Germinal center (tissue), 1 donor: ENCODE measurements around the gene CCDC15.
"Not testable (repeated sequence)": the region's sequence is repeated elsewhere in the genome, so short reads cannot be mapped to it uniquely, and the experiment has no call there.

ENCODE experiments used
- DNase-seq: peaks from one replicate; pipeline ENCODE4 v3.0.0; 2012; ENCODE audit warnings: mixed read lengths, low spot score

Gene CCDC15

GRCh38 chr11:124941703-124942102, 12.3 kb upstream of the CCDC15 start:
- no peak for DNase-seq

GRCh38 chr11:124942466-124943253, 11.3 kb upstream of the CCDC15 start:
- no peak for DNase-seq

GRCh38 chr11:124943254-124943616, 10.8 kb upstream of the CCDC15 start:
- no peak for DNase-seq

GRCh38 chr11:124943741-124944140, 10.3 kb upstream of the CCDC15 start:
- DNase-seq: no peak

GRCh38 chr11:124944565-124944964, 9.4 kb upstream of the CCDC15 start:
- DNase-seq: no peak

- no peak for DNase-seq
These were observed 8.2 kb upstream of the CCDC15 start for GRCh38 chr11:124945826-124946225.

- no peak for DNase-seq
These were observed 7.3 kb upstream of the CCDC15 start for GRCh38 chr11:124946735-124947141.

- no peak for DNase-seq
These were observed 3.2 kb upstream of the CCDC15 start for GRCh38 chr11:124950601-124951330.

- no peak for DNase-seq
These were observed 2.7 kb upstream of the CCDC15 start for GRCh38 chr11:124951341-124951740.

- DNase-seq: no peak
These were observed 571 bp downstream of the CCDC15 start for GRCh38 chr11:124954590-124954955.

GRCh38 chr11:124955035-124955434, 1.0 kb downstream of the CCDC15 start:
- DNase-seq: no peak

GRCh38 chr11:124961972-124962609, 8.1 kb downstream of the CCDC15 start:
- DNase-seq: peak; percentile 55

GRCh38 chr11:124968197-124968596, 14.2 kb downstream of the CCDC15 start:
- DNase-seq: not testable (repeated sequence)

- no peak for DNase-seq
These were observed 16.9 kb downstream of the CCDC15 start for GRCh38 chr11:124970925-124971324.

GRCh38 chr11:124971810-124972209, 17.8 kb downstream of the CCDC15 start:
- no peak for DNase-seq

GRCh38 chr11:124976531-124976930, 22.5 kb downstream of the CCDC15 start:
- DNase-seq: no peak

- DNase-seq: no peak
These were observed 23.0 kb downstream of the CCDC15 start for GRCh38 chr11:124977006-124977405.

GRCh38 chr11:124978316-124978715, 24.3 kb downstream of the CCDC15 start:
- no peak for DNase-seq

- no peak for DNase-seq
These were observed 28.0 kb downstream of the CCDC15 start for GRCh38 chr11:124982043-124982442.

GRCh38 chr11:124983674-124984511, 29.9 kb downstream of the CCDC15 start:
- DNase-seq: no peak

GRCh38 chr11:124984512-124984854, 30.5 kb downstream of the CCDC15 start:
- no peak for DNase-seq

- no peak for DNase-seq
These were observed 33.1 kb downstream of the CCDC15 start for GRCh38 chr11:124987096-124987495.
